HG02852 (cell line): Measurements from ENCODE around the gene FAM120B.

Source experiments
- ATAC-seq: cut with Tn5 transposase; IDR thresholded peaks from one replicate; pipeline ENCODE4 v1.9.1; 2021; ENCODE audit warnings: mild to moderate bottlenecking, moderate library complexity; ENCODE audit not compliant: unreplicated experiment

Gene FAM120B

DNA sequence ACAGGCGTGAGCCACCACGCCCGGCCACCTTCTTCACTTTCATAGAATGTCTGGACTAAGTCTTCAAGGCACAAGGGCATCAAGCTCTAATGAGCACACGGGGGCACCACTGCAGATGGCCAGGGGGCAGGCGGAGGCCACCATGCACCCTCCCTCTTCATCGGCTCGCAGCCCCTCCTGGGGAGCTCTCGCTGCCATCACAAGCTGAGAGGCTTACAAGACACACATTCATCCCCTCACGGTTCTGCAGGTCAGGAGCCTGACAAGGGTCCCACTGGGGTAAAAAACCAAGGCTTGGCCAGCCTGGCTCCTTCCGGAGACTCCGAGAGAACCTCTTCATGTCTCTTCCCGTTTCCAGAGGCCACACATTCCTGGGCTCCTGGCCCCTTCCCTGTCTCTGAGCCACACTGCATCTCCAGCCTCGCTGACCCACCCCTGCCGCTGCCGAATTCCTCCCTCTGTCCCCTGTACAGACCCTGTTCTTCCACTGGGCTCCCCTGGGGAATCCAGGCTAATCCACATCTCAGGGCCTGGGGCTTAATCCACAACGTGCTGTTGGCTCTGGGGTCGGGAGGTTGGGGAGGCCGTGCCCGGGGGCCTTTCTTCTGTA, 35.5 kb upstream of the FAM120B start:
- ATAC-seq, result no peak

- peak; percentile 97 for ATAC-seq
These were observed 34.7 kb upstream of the FAM120B start for GRCh38 chr6:170271771-170272314.

DNA sequence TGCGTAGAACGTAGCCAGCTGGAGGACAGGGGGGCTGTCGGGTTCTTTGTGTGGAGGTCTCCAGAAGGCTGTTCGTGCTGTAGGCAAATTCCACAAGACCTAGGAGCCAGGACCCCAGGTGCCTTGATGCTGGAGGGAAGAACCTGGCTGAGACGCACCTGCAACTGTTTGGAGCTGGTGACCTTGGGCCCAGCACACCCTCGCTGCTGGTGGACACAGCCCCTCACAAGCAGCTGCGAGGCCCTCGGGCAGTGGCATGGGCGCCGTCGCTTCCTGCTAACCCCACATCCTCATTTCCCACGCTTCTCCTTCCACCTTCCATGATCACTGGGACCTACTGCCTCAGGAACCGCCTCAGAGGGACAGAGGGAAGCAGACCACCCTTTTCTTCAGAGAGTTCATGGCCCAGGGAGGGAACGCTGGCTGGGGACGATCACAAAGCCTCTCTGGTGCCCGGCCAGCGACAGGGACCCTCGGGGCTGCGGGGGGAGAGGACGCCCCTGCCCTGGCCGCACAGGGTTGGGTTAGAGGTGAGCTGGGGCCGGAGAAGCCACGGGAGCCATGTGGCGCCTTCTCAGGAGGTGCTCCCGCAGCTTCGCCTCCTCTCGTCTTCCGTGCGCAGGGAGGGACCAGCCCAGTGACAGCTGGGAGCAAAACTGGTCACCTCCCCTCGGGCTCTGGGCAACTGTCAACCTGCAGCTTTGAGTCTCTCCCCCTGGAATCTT, 34.1 kb upstream of the FAM120B start:
- no peak for ATAC-seq

DNA sequence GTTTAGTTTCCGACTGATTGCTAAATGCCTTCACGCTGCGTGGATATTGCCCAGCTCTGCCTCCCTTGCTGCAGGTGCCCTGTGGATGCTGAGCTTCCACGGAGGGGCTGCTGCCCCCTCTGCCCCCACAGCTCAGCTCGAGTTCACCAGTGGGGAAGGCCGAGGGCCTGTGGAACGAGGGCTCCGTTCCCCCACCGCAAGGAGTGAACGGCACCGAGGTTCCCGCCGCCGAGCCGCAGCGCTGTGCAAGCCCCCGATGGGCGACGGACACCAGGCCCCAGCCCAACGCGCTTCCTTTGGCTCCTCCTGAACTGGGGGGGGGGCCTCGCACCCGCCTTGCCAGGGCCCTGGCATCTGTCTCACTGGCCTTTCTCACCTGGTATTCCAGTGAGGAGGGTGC, 33.4 kb upstream of the FAM120B start:
- no peak for ATAC-seq

GRCh38 chr6:170273681-170274080, 32.9 kb upstream of the FAM120B start:
- ATAC-seq, result no peak

- no peak for ATAC-seq
These were observed 31.6 kb upstream of the FAM120B start for GRCh38 chr6:170274713-170275560.

DNA sequence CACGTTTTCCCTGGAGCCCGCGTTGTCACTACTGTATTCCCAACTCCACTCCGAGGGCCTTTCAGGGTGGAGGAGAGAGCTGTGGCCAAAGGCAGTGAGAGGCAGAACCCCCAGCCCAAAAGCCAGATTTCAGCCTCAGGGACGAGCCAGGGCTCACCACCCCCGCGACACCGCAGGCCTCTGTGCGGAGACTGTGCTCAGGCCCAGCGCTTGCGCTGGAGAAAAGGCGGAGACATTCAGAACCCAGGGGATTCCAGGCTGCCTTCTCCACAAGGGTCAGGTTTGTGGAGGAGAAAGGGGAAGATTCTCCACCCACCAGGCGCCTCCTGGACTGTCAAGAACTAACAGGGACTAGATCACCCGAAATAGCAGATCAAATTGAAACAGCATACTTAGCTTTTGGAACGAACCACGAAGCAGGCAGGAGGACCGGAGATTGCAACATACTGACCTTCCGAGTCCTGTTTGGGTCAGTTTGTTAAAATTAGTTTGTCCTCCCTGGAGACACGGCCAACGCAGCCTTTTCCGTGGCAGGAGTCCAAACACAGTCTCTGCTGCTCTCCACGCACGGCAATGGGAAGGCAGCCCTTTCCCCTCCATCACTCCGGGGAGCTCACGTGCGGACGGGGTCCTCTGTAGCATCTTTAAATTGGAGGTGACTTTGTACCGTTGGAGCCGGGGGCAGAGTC, 30.0 kb upstream of the FAM120B start:
- ATAC-seq, result no peak

GRCh38 chr6:170277893-170278742, 28.4 kb upstream of the FAM120B start:
- no peak for ATAC-seq

GRCh38 chr6:170278743-170279094, 27.8 kb upstream of the FAM120B start:
- ATAC-seq, result no peak

GRCh38 chr6:170279426-170279825, 27.1 kb upstream of the FAM120B start:
- ATAC-seq, result no peak

GRCh38 chr6:170279977-170280688, 26.4 kb upstream of the FAM120B start:
- ATAC-seq, result peak; percentile 75

- ATAC-seq, result peak; percentile 26
These were observed 25.9 kb upstream of the FAM120B start for GRCh38 chr6:170280689-170281045.

DNA sequence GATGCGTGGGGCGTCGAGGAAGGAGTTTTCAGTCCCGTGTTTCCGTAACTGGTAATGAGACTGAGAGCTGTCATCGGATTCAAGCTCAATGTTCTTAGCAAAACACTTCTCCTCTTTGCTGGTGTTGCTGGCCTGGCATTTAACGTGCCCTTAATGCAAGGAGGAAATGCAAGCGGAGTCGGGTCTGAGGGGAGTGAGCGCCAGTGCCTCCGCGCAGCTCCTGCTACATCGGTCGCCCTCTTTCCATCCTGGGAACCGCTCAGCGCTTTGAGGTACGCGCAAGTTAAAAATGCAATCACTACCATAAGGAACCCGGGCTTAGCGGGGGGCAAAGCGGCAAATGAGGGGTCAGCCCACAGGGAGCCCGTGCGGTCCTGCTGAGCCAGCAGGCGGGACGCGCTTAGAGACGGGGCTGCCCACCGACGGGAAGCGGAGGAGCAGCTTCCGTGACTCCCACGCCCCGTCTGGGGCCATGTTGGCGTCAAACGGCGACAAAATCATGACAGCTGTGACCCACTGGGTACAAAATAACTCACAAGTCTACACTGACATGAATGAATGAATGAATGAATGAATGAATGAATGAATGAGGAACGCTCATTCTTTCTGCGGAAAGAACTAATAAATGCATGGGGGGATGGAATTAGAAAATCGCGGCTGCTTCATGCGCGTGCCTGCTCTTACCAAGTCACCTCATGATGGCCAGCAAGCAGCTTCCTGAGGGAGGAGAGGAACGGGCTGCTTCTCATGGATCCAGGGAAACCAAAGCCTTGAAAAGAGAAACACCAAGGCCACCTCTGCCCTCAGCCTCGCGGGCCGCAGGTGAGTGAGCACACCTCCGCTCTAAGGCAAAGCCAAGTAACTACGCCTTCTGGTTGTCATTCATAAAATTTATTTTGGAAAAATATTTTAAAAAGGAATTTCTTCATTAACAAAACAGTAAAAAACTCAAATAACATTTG, 24.9 kb upstream of the FAM120B start:
- ATAC-seq, result no peak

DNA sequence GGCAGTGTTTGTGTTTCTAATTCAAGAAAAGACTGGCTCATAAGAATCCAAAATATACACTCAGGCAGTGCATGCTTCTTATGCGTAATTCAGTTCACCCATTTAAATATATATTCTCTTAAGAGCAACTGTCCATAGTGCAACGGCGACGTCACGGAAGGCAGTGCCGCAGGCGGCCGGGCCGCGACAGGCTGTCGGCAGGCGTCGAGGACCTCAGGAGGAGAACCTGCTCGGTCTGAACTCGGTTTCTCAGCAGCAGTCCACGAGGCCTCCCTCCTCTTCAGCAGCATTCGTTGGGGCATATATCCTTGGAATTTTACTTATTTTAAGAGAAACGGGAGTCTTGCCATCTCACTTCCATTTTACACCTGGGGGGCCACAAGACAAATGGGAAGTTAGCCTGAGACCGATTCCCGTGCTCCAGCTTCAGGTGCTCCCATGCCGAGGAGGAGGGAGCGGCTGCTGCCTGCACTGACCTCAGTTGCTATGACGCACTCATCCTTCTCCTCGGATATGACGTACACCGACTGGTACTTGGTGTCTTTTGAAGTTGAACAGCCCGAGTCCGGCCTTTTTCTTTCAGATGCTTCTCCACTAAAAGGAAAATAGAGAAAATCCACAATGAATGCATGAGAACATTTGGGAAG, 23.9 kb upstream of the FAM120B start:
- ATAC-seq, result no peak

- ATAC-seq, result no peak
These were observed 23.1 kb upstream of the FAM120B start for GRCh38 chr6:170283212-170284081.

DNA sequence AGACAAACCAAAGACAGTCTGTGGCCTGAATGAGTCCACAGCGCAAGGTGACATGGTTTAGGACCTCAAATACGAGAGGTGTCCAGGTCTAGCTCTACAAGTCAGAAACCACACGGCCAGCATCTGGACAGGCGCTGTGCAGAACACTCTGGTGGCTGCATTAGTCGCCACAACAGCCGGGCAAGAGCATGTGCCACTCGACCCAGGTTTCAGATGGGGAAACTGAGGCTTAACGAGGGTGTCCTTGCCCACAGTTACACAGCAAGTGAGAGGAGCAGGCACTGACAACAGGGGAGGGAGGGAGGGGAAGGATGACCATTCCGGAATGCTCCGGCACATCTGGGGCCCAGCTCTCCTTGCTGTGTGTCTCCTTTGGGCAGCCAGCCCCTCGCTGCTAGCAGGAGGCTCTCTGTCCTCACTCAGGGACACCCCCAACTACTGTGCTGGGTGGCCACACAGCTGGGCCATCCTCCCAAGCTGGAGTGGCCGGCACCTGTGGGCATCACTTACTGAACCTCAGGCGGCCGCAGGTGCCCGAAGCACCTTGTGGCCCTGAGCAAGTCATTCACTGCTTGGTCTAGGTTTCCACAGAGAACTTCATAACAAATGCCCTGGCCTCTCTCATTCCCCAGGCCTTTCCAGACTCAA, 22.3 kb upstream of the FAM120B start:
- no peak for ATAC-seq
